Fibroblast of the aortic adventitia (primary cell): Measurements from ENCODE around the gene SCYGR3. TPM values are rescaled to one million over a fixed set of nuclear protein-coding genes. Genes with fewer than 3 reads are reported as not detected.
"Not testable (repeated sequence)": the region's sequence is repeated elsewhere in the genome, so short reads cannot be mapped to it uniquely, and the experiment has no call there.

Experiments used
- DNase-seq: peaks from one replicate; pipeline ENCODE4 v3.0.0-alpha.2; 2010; ENCODE audit warnings: low read depth
- H3K4me3 ChIP-seq: 2 replicates; pipeline ENCODE4 v1.5.1; 2011; ENCODE audit warnings: low read depth, mild to moderate bottlenecking, control low read depth, low read length, moderate library complexity
- CTCF ChIP-seq: IDR thresholded peaks from 2 replicates; pipeline ENCODE4 v1.5.1; 2011; ENCODE audit warnings: mild to moderate bottlenecking, low read length, control low read depth, inconsistent platforms; ENCODE audit not compliant: insufficient read depth
- total RNA-seq: library from RNA; depleted of rRNA; stranded (reverse); fragments of >200 nt; gene quantifications from 2 replicates; pipeline ENCODE4 v1.2.3, GENCODE V29; 2012; ENCODE audit warnings: low replicate concordance

Gene SCYGR3
- total RNA-seq, 1 donor: not detected

- no peak for DNase-seq
- no peak for TF ChIP-seq CTCF
- no peak overlapping the region for H3K4me3 ChIP-seq
Observed at GRCh38 chr2:227608561-227609338, 5.9 kb downstream of the SCYGR3 start.

- H3K4me3 ChIP-seq: no peak overlapping the region
- peak; percentile 20 for DNase-seq
- TF ChIP-seq CTCF: no peak
Observed at GRCh38 chr2:227607941-227608340, 6.7 kb downstream of the SCYGR3 start.

GRCh38 chr2:227606476-227606875, 8.2 kb downstream of the SCYGR3 start:
- no peak for TF ChIP-seq CTCF
- peak; percentile 79 for DNase-seq
- no peak overlapping the region for H3K4me3 ChIP-seq

GRCh38 chr2:227602358-227602757, 12.3 kb downstream of the SCYGR3 start:
- H3K4me3 ChIP-seq: no peak overlapping the region
- no peak for TF ChIP-seq CTCF
- DNase-seq: no peak

GRCh38 chr2:227598835-227599503, 15.7 kb downstream of the SCYGR3 start, which contains the start of gene SCYGR2:
Gene SCYGR2, plus strand, starts transcription at chr2:227598893. Its CDS starts 0 bp downstream, at chr2:227598893.
- not testable (repeated sequence) for DNase-seq

GRCh38 chr2:227597998-227598397, 16.6 kb downstream of the SCYGR3 start:
- DNase-seq: no peak
- TF ChIP-seq CTCF: no peak
- H3K4me3 ChIP-seq: no peak overlapping the region

More at GRCh38 chr2:227598835-227599503, 15.7 kb downstream of the SCYGR3 start, which contains the start of gene SCYGR2:
- H3K4me3 ChIP-seq: not testable (repeated sequence)

GRCh38 chr2:227597036-227597435, 17.6 kb downstream of the SCYGR3 start:
- no peak for TF ChIP-seq CTCF
- DNase-seq: no peak
- H3K4me3 ChIP-seq: no peak overlapping the region
